Measurements from ENCODE around the gene DNMT1. TPM values are rescaled to one million over a fixed set of nuclear protein-coding genes. Genes with fewer than 3 reads are reported as not detected.
A peak's percentile ranks its signal among the peaks of the same experiment; 100 is the strongest.
"Not testable (repeated sequence)": the region's sequence is repeated elsewhere in the genome, so short reads cannot be mapped to it uniquely, and the experiment has no call there.

Gene DNMT1
- polyA plus RNA-seq, 3 donors = 17.6 to 72.5 (median 19.0) TPM

DNA sequence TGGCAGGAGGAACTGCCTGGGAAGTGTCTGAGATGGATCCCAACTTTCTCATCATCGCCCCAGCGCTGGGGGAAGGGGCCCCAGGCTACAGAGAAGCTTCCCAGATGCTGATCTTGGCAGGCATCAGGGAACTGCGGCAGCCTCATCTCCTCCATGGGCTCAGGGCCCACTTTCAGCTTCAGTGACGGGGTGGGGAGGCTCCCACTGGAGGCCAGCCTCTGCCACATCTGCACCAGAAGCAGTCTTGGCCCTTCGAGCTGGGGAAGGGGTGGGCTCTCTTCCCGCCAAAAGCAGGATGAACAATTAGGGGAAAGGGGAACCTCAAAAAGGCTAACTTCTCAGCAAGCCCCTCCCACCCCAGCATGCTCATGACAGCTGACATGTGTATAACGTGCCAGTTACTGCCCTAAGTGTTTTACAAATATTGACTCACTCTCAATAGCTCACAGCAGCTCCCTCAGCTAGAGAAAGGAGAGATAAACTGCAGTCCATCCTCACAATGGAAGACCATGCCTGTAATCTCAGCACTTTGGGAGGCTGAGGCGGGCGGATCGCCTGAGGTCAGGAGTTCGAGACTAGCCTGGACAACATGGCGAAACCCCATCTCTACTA, 43.5 kb upstream of the DNMT1 start:
- no peaks in the 10 kb centered on the region for H3K36me3 ChIP-seq (replicated peaks in 1 of 2; ENCODE audit: control insufficient read depth in 1 of 2, insufficient read depth in 2 of 2, low read length in 2 of 2)
- no peak overlapping the region for H2AFZ ChIP-seq (ENCODE audit: insufficient read depth, low read depth, low read length, poor library complexity, severe bottlenecking)
- no peak overlapping the region for H3K4me3 ChIP-seq (replicated peaks in 1 of 3; ENCODE audit: low read depth in 2 of 3, low read length in 3 of 3)
- TF ChIP-seq CTCF (IDR thresholded peaks at IDR 0.05) = no peak
- no peaks in the 10 kb centered on the region for H3K9me3 Mint-ChIP-seq
- peaks cover 14% of the 10 kb centered on the region for H3K4me1 Mint-ChIP-seq
- H3K27ac Mint-ChIP-seq = no peak overlapping the region
- peaks cover 1 to 6% (median 3%) of the 10 kb centered on the region in 3 donors for H3K27me3 Mint-ChIP-seq (ENCODE audit: low read depth in 3 of 3)
- peaks cover 11 to 19% of the 10 kb centered on the region in 2 donors for H3K4me1 ChIP-seq (ENCODE audit: control insufficient read depth in 1 of 2, insufficient read depth in 2 of 2, low read length in 2 of 2)
- no peaks in the 10 kb centered on the region for H3K9me3 ChIP-seq (replicated peaks in 1 of 2; ENCODE audit: control insufficient read depth in 1 of 2, insufficient read depth in 1 of 2, low read length in 2 of 2)
- 67% methylated on average over 3 of the region's 12 CpGs for WGBS (ENCODE audit: insufficient coverage)
- intact Hi-C loops (cut with micrococcal nuclease) = loop anchor here in 1 of 2 donors (5.0 kb wide), 1 partner anchor 306 kb away; no protein-coding TSS in a partner anchor
- no peaks in the 10 kb centered on the region for H4K20me1 ChIP-seq (ENCODE audit: insufficient read depth, low read length)
- H3K27me3 ChIP-seq (ENCODE audit: control insufficient read depth in 2 of 2, insufficient read depth in 2 of 2, low read length in 2 of 2) = no peaks in the 10 kb centered on the region
- peak in 1 of 3 donors; percentile 40 for DNase-seq
- no peak overlapping the region for H3K4me3 Mint-ChIP-seq
- no peaks in the 10 kb centered on the region for H3K79me2 ChIP-seq (ENCODE audit: insufficient read depth, low read length)
- no peaks in the 10 kb centered on the region for H3K36me3 Mint-ChIP-seq
- no peak overlapping the region for H3K9ac ChIP-seq (ENCODE audit: insufficient read depth, low read length, poor library complexity, severe bottlenecking)
- no peak overlapping the region for H3K27ac ChIP-seq (ENCODE audit: low read depth in 1 of 2, low read length in 2 of 2)
- no peak overlapping the region for H3K4me2 ChIP-seq (replicated peaks; ENCODE audit: extremely low read depth, low read length, poor library complexity, severe bottlenecking)

DNA sequence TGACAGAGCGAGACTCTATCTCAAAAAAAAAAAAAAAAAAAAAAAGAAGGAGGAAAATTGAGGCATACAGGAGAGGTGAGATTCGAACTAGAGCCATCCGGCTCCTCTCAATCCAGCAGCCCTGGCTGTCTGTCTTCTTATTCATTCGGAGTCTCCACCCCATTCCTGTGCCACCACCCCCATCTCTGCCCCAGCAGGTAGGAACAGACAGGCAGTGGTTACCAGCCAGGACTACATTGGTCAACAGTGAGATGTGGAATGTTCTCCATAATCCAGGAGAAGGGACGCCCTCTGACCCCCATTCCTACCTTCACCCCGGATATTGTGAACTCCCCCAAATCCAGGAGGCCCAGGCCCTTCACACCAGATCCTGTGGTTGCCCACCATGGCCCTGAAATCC, 42.9 kb upstream of the DNMT1 start:
- Histone ChIP-seq H3K4me3 (replicated peaks in 1 of 3; ENCODE audit: low read depth in 2 of 3, low read length in 3 of 3) (no peak overlapping the region), H3K4me2 (replicated peaks; ENCODE audit: extremely low read depth, low read length, poor library complexity, severe bottlenecking) (no peak overlapping the region), H3K9ac (ENCODE audit: insufficient read depth, low read length, poor library complexity, severe bottlenecking) (no peak overlapping the region), H3K79me2 (ENCODE audit: insufficient read depth, low read length) (no peaks in the 10 kb centered on the region), H3K27me3 (ENCODE audit: control insufficient read depth in 2 of 2, insufficient read depth in 2 of 2, low read length in 2 of 2) (no peaks in the 10 kb centered on the region), H4K20me1 (ENCODE audit: insufficient read depth, low read length) (no peaks in the 10 kb centered on the region), H3K4me1 (ENCODE audit: control insufficient read depth in 1 of 2, insufficient read depth in 2 of 2, low read length in 2 of 2) (peaks cover 11 to 19% of the 10 kb centered on the region in 2 donors), H3K9me3 (replicated peaks in 1 of 2; ENCODE audit: control insufficient read depth in 1 of 2, insufficient read depth in 1 of 2, low read length in 2 of 2) (no peaks in the 10 kb centered on the region), H3K36me3 (replicated peaks in 1 of 2; ENCODE audit: control insufficient read depth in 1 of 2, insufficient read depth in 2 of 2, low read length in 2 of 2) (no peaks in the 10 kb centered on the region), H2AFZ (ENCODE audit: insufficient read depth, low read depth, low read length, poor library complexity, severe bottlenecking) (no peak overlapping the region), H3K27ac (ENCODE audit: low read depth in 1 of 2, low read length in 2 of 2) (no peak overlapping the region)
- WGBS (ENCODE audit: insufficient coverage) = 100% methylated on average over 1 of the region's 6 CpGs
- no peaks in the 10 kb centered on the region for H3K9me3 Mint-ChIP-seq
- H3K4me3 Mint-ChIP-seq = no peak overlapping the region
- H3K36me3 Mint-ChIP-seq = no peaks in the 10 kb centered on the region
- H3K27ac Mint-ChIP-seq = no peak overlapping the region
- DNase-seq = no peak
- H3K4me1 Mint-ChIP-seq = peaks cover 14% of the 10 kb centered on the region
- H3K27me3 Mint-ChIP-seq (ENCODE audit: low read depth in 3 of 3) = peaks cover 1 to 6% (median 5%) of the 10 kb centered on the region in 3 donors
- TF ChIP-seq CTCF (IDR thresholded peaks at IDR 0.05) = no peak
- intact Hi-C loops (cut with micrococcal nuclease) = loop anchor here in 1 of 2 donors (5.0 kb wide), 1 partner anchor 305 kb away; no protein-coding TSS in a partner anchor

DNA sequence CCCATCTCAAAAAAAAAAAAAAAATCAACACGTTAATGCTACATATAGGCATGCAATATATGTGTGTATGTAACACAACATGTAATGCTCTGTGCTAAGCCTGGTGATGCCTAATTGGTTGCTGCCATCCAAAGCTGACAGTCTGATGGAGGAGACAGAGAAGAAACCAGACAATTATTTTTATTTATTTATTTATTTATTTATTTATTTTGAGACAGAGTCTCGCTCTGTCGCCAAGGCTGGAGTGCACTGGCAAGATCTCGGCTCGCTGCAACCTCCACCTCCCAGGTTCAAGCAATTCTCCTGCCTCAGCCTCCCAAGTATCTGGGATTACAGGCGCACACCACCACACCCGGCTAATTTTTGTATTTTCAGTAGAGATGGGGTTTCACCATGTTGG, 40.7 kb upstream of the DNMT1 start:
- H3K4me3 Mint-ChIP-seq; H3K9me3 Mint-ChIP-seq; H3K36me3 ChIP-seq (replicated peaks in 1 of 2; ENCODE audit: control insufficient read depth in 1 of 2, insufficient read depth in 2 of 2, low read length in 2 of 2); H2AFZ ChIP-seq (ENCODE audit: insufficient read depth, low read depth, low read length, poor library complexity, severe bottlenecking); DNase-seq; H3K4me2 ChIP-seq (replicated peaks; ENCODE audit: extremely low read depth, low read length, poor library complexity, severe bottlenecking); H4K20me1 ChIP-seq (ENCODE audit: insufficient read depth, low read length); H3K27me3 ChIP-seq (ENCODE audit: control insufficient read depth in 2 of 2, insufficient read depth in 2 of 2, low read length in 2 of 2); H3K79me2 ChIP-seq (ENCODE audit: insufficient read depth, low read length); H3K36me3 Mint-ChIP-seq; H3K27ac ChIP-seq (ENCODE audit: low read depth in 1 of 2, low read length in 2 of 2); H3K4me3 ChIP-seq (replicated peaks in 1 of 3; ENCODE audit: low read depth in 2 of 3, low read length in 3 of 3); H3K9me3 ChIP-seq (replicated peaks in 1 of 2; ENCODE audit: control insufficient read depth in 1 of 2, insufficient read depth in 1 of 2, low read length in 2 of 2); H3K9ac ChIP-seq (ENCODE audit: insufficient read depth, low read length, poor library complexity, severe bottlenecking); H3K27ac Mint-ChIP-seq: not testable (repeated sequence)
- Mint-ChIP-seq H3K27me3 (ENCODE audit: low read depth in 3 of 3) (peaks cover 4 to 19% (median 16%) of the 10 kb centered on the region in 3 donors), H3K4me1 (peaks cover 16% of the 10 kb centered on the region)
- WGBS (ENCODE audit: insufficient coverage) = no CpG with 5 or more reads among the region's 7 CpGs
- intact Hi-C loops (cut with micrococcal nuclease) = loop anchor here in 1 of 2 donors (5.0 kb wide), 1 partner anchor 303 kb away; no protein-coding TSS in a partner anchor
- H3K4me1 ChIP-seq (ENCODE audit: control insufficient read depth in 1 of 2, insufficient read depth in 2 of 2, low read length in 2 of 2) = peaks cover 13 to 31% of the 10 kb centered on the region in 2 donors

All from CD14-positive monocyte (primary cell).